Measurements from ENCODE around the gene FRRS1L.

FRRS1L gene

DNA sequence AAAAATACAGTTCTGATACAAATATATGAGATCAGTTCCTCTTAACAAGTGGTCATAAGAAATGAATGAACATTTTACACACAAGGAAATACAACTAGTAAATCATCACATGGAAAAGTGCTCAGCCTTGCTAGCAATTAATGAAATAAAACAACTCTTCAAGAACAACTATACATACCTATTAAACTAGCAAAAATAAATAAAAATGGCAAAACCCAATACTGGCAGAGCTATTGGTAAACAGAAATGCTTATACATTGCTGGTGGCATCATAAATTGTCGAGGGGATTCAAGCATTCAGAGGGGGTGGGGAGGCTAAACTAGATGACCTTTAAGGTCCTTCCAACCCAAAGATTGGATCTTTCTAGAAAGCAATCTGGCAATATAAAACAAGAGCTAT lies 5.9 kb upstream of the FRRS1L start:
- DNase-seq, result no peak

- DNase-seq, result no peak
Observed at GRCh38 chr9:109171926-109172325, 4.9 kb upstream of the FRRS1L start.

- DNase-seq, result no peak
Observed at GRCh38 chr9:109168170-109168569, 1.1 kb upstream of the FRRS1L start.

DNA sequence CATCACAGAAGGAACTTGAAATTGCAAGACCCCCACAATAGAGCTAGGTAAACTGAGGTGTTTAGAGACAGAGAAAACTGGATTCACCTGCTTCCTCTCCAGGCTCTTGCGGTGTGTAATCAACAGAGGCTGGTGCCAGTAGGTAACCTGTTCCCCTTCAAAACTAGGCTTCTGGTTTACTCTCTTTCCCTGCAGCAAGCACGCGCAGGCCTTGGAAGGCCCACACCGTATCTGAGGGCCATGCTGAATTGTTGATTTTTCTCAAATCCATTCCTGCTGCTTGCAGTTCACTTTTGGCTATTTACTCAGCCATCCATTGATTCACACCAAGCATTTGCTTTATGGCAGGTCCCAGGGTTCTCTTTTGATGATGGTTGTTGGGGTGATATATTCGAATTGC lies 667 bp upstream of the FRRS1L start:
- DNase-seq, result no peak

DNA sequence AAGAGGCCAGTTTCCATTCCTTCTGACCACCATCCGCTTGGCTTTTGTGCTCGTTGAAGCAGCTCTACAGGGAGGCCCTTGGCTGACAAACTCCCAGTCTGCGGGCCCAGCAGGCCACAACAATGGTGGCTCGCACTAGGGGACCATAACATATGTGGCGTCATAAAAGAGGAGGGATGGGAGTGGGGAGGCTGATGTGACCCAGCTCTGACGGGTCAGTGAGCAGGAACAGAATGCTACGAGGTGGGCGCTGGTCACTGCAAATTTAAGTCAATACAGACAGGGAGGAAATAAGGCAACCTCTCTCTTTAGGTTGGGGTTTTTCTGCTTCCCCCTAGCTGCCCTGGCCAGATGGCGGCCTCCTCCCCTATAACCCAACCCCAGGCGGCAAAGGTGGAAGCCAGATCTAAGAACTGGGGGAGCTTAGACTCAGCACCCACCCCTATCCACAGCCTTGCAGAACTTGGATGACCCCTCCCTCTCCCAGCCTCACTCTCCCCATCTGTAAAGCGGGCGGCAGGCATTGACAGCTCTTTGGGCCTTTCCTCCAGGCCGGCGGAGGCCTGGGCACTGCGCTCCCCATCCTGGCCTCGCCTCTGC lies 778 bp downstream of the FRRS1L start:
- DNase-seq, result no peak

- no peak for DNase-seq
Observed at GRCh38 chr9:109164042-109164441, 3.0 kb downstream of the FRRS1L start.

- no peak for DNase-seq
Observed at GRCh38 chr9:109163194-109163593, 3.9 kb downstream of the FRRS1L start.

DNA sequence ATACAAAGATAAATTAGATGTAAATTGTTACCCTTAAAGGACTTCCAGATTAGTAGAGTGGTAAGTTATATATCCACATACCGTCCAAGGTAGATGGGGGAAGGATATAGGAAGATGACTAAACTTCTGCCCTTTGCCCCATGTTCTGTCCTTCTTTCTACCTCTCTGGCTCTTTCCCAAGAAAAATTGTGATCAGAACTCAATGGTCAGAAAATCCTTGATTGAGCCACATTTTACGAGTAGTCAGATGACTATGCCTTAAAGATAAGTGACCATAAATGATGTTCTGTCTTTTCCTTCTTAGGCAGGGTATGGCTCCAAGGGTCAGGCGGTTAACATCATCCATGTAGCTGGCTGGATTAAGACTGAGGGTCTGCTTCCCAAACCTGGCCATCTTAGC lies 4.4 kb downstream of the FRRS1L start:
- no peak for DNase-seq

DNA sequence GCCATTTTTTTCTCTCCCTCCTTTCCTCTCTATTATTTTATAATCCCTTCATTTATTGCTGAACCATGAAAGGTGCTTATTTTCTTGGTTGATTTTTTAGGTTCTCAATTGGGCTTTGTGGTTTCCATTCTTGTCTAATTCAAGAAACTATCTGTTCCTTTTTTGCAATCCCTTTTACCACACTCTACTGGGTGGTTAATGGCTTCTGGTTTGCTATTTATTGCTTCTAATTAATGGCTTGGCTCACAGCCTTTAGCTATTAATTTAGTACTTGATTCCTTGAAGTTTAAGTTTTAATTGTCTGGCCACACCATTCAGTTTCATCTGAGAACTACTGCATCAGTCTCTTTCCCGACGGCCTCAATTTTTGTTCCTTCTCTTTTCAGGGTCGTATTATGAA lies 5.6 kb downstream of the FRRS1L start:
- DNase-seq, result no peak

- no peak for DNase-seq
Observed at GRCh38 chr9:109159583-109159982, 7.5 kb downstream of the FRRS1L start.

DNA sequence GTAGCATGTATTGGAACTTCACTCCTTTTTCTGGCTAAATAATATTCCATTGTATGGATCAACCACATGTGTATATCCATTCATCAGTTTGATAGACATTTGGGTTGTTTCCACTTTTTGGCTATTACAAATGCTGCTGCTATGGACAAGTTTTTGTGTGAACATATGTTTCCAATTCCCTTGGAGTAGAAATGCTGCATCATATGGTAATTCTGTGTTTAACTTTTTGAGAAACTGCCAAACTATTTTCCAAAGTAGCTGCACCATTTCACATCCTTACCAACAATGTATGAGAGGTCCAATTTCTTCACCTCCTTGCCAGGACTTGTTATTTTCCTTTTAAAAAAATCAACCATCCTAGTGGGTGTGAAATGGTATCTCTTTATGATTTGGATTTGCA lies 8.4 kb downstream of the FRRS1L start:
- DNase-seq, result no peak

- no peak for DNase-seq
Observed at GRCh38 chr9:109156708-109157107, 10.3 kb downstream of the FRRS1L start.

GRCh38 chr9:109150925-109151545 lies 16.0 kb downstream of the FRRS1L start:
- DNase-seq, result no peak

GRCh38 chr9:109149722-109150121 lies 17.3 kb downstream of the FRRS1L start:
- no peak for DNase-seq

GRCh38 chr9:109149089-109149488 lies 18.0 kb downstream of the FRRS1L start:
- DNase-seq, result no peak

- DNase-seq, result no peak
Observed at GRCh38 chr9:109145051-109145450, 22.0 kb downstream of the FRRS1L start.

DNA sequence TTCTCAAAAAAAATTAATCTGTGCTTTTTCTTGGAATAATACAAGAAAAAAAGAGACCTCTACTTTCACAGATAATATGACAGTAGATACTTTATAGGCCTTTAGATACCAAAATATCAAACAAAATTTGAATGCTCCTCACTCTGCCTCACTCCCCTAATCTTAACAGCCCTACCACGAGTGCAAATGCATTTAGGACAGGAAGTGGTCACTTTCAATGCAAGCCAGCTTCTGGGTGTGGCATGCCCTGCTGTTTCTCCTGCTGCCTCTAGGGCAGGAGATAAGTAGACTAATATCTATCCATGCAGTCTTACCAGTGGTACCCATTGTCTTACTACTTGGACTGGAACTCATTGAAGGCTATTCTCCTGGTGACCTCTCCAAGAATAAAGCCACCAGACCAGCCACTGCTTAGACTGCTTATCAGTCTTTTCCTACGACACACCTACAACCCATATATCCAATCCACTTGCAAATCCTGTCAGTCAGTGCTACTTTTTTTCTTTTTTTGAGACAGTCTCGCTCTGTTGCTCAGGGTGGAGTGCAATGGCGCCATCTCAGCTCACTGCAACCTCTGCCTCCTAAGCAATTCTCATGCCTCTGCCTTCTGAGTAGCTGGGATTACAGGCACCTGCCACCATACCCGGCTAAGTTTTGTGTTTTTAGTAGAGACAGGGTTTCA lies 23.0 kb downstream of the FRRS1L start:
- DNase-seq, result no peak

DNA sequence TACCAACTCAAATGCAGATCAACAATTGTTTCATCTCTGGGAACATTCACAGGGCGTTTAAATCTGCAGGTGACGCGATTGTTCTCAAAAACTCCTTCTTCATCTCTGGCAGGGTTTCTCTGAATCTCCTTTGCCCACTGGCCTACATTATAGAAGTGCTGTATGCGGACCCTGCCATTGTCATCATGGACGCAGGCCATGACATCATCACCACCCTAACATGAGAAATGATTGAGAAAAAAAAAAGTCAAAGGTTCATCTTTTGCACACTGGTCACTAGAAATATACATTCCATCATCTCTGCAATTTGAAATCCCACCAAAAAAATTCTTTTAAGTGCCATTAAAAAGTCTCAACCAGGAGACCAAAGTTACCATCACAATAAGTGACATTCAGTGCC lies 25.7 kb downstream of the FRRS1L start:
- DNase-seq, result no peak

- no peak for DNase-seq
Observed at GRCh38 chr9:109139851-109140250, 27.2 kb downstream of the FRRS1L start.

- DNase-seq, result no peak
Observed at GRCh38 chr9:109138421-109138820, 28.6 kb downstream of the FRRS1L start.

GRCh38 chr9:109134167-109134578 lies 32.9 kb downstream of the FRRS1L start:
- DNase-seq, result no peak

- DNase-seq, result no peak
Observed at GRCh38 chr9:109133533-109133932, 33.5 kb downstream of the FRRS1L start.

DNA sequence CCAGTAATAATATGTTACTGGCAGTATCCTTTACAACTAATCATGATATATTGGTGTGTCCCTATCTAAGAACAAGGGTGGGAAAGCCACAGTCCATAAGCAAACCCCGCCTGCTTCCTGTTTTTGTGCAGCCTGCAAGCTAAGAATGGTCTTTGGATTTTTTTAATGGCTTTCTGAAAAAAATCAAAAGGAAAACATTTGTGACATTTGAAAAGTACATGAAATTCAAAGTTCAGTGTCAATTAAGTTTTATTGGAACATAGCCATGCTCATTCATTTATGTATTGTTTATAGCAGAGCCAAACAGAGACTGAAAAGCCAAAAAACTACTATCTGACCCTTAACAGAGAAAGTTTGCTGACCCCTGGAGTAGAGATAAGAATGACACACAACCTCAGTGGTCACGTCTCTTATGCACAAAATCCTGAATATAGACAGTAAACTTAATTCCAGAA lies 34.5 kb downstream of the FRRS1L start:
- DNase-seq, result no peak

GRCh38 chr9:109129470-109130197 lies 37.4 kb downstream of the FRRS1L start:
- no peak for DNase-seq

Measured in T1000 (cell line).